Neural progenitor cell (in vitro differentiated cells): Measurements from ENCODE around the gene CYFIP2. TPM values are rescaled to one million over a fixed set of nuclear protein-coding genes. Genes with fewer than 3 reads are reported as not detected.

Source experiments
- DNase-seq: peaks from one replicate; pipeline ENCODE4 v3.0.0-alpha.2; 2016; ENCODE audit warnings: low spot score
- H2AFZ ChIP-seq: fragments of 200-600 bp; sonication (generic); replicated peaks from 2 replicates; pipeline ENCODE4 v1.6.1; 2016; ENCODE audit warnings: antibody characterized with exemption
- H3F3A ChIP-seq: fragments of 200-600 bp; sonication (generic); 2 replicates; pipeline ENCODE4 v1.6.1; 2016; ENCODE audit warnings: antibody characterized with exemption, low read depth
- H3K27ac ChIP-seq: fragments of 200-600 bp; sonication (generic); 2 replicates; pipeline ENCODE4 v1.5.1; 2016; ENCODE audit warnings: mild to moderate bottlenecking
- H3K27me3 ChIP-seq: fragments of 200-600 bp; sonication (generic); 2 replicates; pipeline ENCODE4 v1.6.1; 2016; ENCODE audit warnings: mild to moderate bottlenecking, moderate library complexity
- H3K36me3 ChIP-seq: fragments of 200-600 bp; sonication (generic); 2 replicates; pipeline ENCODE4 v1.5.1; 2016
- H3K4me1 ChIP-seq: fragments of 200-600 bp; sonication (generic); 2 replicates; pipeline ENCODE4 v1.6.1; 2016; ENCODE audit warnings: mixed run types
- H3K4me2 ChIP-seq: fragments of 200-600 bp; sonication (generic); 2 replicates; pipeline ENCODE4 v1.6.1; 2016
- H3K4me3 ChIP-seq: fragments of 200-600 bp; sonication (generic); 2 replicates; pipeline ENCODE4 v1.5.1; 2016
- H3K79me2 ChIP-seq: fragments of 200-600 bp; sonication (generic); 2 replicates; pipeline ENCODE4 v1.6.1; 2016; ENCODE audit warnings: low read depth
- H3K9ac ChIP-seq: fragments of 200-600 bp; sonication (generic); 2 replicates; pipeline ENCODE4 v1.6.1; 2016
- H3K9me3 ChIP-seq: fragments of 200-600 bp; sonication (generic); 2 replicates; pipeline ENCODE4 v1.5.1; 2016; ENCODE audit warnings: low read depth
- H4K20me1 ChIP-seq: fragments of 200-600 bp; sonication (generic); 2 replicates; pipeline ENCODE4 v1.6.1; 2016; ENCODE audit warnings: low read depth
- H3K27ac Mint-ChIP-seq: 3 replicates; pipeline ENCODE4 v1.8.0; 2021; ENCODE audit warnings: mixed read lengths
- H3K27me3 Mint-ChIP-seq: 2 replicates; pipeline ENCODE4 v1.8.0; 2022; ENCODE audit warnings: low read depth, mild to moderate bottlenecking, inconsistent platforms, moderate library complexity, mixed read lengths; ENCODE audit not compliant: insufficient read depth
- H3K36me3 Mint-ChIP-seq: 3 replicates; pipeline ENCODE4 v1.8.0; 2021; ENCODE audit warnings: mixed read lengths
- H3K4me1 Mint-ChIP-seq: 3 replicates; pipeline ENCODE4 v1.8.0; 2021; ENCODE audit warnings: mixed read lengths
- H3K4me3 Mint-ChIP-seq: 3 replicates; pipeline ENCODE4 v1.8.0; 2021; ENCODE audit warnings: mild to moderate bottlenecking, moderate library complexity, mixed read lengths
- H3K9me3 Mint-ChIP-seq: 3 replicates; pipeline ENCODE4 v1.8.0; 2020; ENCODE audit warnings: mixed read lengths
- EZH2 ChIP-seq: fragments of 200-600 bp; sonication (generic); IDR thresholded peaks from 2 replicates; pipeline ENCODE4 v1.6.1; 2017; ENCODE audit warnings: antibody characterized with exemption, mild to moderate bottlenecking, moderate library complexity
- EZH2phosphoT487 ChIP-seq: fragments of 200-600 bp; sonication (generic); IDR thresholded peaks from 2 replicates; pipeline ENCODE4 v1.6.1; 2017; ENCODE audit warnings: antibody characterized with exemption
- total RNA-seq: library from RNA; depleted of rRNA; stranded (reverse); fragments of >200 nt; gene quantifications from 2 replicates; pipeline ENCODE4 v1.2.3, GENCODE V29; 2015; ENCODE audit warnings: low replicate concordance
- TF ChIP-seq, protein P1 (sequence below): fragments of 200-600 bp; sonication (generic); IDR thresholded peaks from 2 replicates; pipeline ENCODE4 v1.5.1; 2017; ENCODE audit warnings: antibody characterized with exemption, mild to moderate bottlenecking

CYFIP2 gene
- total RNA-seq, 1 donor from 2014 or later, result 70.2 TPM

DNA sequence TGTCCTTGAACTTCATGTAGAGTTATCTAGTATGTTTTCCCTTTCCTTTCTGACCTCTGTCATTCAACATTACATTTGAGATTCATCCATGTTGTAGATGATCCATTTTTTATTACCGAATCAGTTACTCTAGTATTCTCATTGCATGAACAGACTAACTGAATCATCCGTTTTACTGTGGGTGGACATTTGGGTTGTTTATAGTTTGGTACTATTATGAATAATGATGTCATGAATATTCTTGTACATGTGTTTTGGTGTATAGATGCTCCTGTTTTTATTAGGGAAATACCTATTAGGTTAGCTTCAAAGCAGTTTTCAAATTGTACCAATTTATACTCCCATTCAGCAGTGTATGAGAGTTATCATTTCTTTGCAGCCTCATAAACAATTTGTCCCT is 99.8 kb downstream of the CYFIP2 start:
- Histone ChIP-seq H4K20me1 (no peaks in the 10 kb centered on the region), H3K4me3 (no peak overlapping the region), H3K79me2 (no peaks in the 10 kb centered on the region), H3K4me2 (no peak overlapping the region), H3K36me3 (no peaks in the 10 kb centered on the region), H3K9me3 (no peaks in the 10 kb centered on the region), H2AFZ (no peak overlapping the region), H3K27me3 (no peaks in the 10 kb centered on the region), H3F3A (peaks cover 9% of the 10 kb centered on the region), H3K4me1 (peaks cover 13% of the 10 kb centered on the region), H3K27ac (no peak overlapping the region), H3K9ac (no peak overlapping the region)
- Mint-ChIP-seq H3K4me1 (peaks cover 33% of the 10 kb centered on the region), H3K4me3 (no peak overlapping the region), H3K27me3 (peaks cover 2% of the 10 kb centered on the region), H3K27ac (no peak overlapping the region), H3K36me3 (peaks cover 11% of the 10 kb centered on the region), H3K9me3 (no peaks in the 10 kb centered on the region)
- no peak for DNase-seq
- TF ChIP-seq EZH2phosphoT487 (no peak), EZH2 (no peak)
- TF ChIP-seq, protein P1, sequence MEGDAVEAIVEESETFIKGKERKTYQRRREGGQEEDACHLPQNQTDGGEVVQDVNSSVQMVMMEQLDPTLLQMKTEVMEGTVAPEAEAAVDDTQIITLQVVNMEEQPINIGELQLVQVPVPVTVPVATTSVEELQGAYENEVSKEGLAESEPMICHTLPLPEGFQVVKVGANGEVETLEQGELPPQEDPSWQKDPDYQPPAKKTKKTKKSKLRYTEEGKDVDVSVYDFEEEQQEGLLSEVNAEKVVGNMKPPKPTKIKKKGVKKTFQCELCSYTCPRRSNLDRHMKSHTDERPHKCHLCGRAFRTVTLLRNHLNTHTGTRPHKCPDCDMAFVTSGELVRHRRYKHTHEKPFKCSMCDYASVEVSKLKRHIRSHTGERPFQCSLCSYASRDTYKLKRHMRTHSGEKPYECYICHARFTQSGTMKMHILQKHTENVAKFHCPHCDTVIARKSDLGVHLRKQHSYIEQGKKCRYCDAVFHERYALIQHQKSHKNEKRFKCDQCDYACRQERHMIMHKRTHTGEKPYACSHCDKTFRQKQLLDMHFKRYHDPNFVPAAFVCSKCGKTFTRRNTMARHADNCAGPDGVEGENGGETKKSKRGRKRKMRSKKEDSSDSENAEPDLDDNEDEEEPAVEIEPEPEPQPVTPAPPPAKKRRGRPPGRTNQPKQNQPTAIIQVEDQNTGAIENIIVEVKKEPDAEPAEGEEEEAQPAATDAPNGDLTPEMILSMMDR, result no peak

DNA sequence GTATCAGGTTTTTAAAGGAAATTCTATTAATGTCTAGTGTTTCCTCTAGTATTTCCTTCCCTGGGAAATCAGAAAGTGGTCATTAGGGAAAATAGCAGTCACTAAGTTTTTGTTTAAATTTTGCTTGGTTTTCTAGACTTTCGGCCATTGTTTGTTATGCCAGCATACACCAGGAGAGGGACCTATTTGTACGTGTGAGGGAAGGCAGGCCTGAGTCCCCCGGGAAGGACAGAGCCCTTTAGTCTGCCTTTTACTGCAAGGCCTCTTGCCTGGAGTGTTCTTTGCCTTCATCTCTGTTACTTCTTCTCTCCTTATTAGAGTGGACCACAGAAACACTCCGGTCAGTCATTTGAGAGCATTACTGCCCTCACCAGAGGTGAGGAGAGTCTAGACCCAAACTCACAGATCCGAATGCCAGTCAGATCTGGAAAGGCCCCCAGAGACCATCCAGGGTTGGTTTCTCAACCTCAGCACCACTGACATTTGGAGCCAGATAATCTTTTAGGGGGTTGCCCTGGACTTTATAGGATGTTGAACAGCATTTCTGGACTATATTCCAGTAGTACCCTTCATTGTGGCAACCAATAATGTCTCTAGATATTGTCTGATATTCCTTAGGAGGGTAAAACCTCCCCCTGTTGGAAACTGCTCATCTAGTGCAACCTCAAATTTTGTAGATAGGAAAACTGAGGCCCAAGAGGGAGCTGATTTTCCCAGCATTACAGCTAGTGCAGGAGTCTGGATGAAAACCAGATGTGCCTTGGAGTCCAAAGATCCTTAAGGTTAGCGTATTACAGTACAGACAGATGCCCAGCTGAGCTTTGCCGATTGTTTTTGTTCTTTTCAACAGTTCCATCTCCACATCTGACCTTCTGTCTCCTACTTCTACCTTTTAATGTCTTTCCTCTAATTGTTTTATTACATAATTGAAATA is 101.1 kb downstream of the CYFIP2 start:
- H3K27me3 Mint-ChIP-seq, result peaks cover 2% of the 10 kb centered on the region
- no peaks in the 10 kb centered on the region for H3K9me3 Mint-ChIP-seq
- Histone ChIP-seq H3K27me3 (no peaks in the 10 kb centered on the region), H3K4me3 (no peak overlapping the region), H4K20me1 (no peaks in the 10 kb centered on the region), H3F3A (peaks cover 11% of the 10 kb centered on the region), H3K4me2 (no peak overlapping the region), H3K9me3 (no peaks in the 10 kb centered on the region), H3K79me2 (no peaks in the 10 kb centered on the region), H3K9ac (no peak overlapping the region), H3K36me3 (no peaks in the 10 kb centered on the region), H2AFZ (no peak overlapping the region), H3K4me1 (peaks cover 22% of the 10 kb centered on the region), H3K27ac (no peak overlapping the region)
- peaks cover 5% of the 10 kb centered on the region for H3K36me3 Mint-ChIP-seq
- H3K4me1 Mint-ChIP-seq, result peaks cover 41% of the 10 kb centered on the region
- DNase-seq, result peak; percentile 72
- TF ChIP-seq, protein P1, result peak; percentile 76
- no peak for TF ChIP-seq EZH2phosphoT487
- H3K4me3 Mint-ChIP-seq, result no peak overlapping the region
- peak overlapping the region; percentile 95 for H3K27ac Mint-ChIP-seq

DNA sequence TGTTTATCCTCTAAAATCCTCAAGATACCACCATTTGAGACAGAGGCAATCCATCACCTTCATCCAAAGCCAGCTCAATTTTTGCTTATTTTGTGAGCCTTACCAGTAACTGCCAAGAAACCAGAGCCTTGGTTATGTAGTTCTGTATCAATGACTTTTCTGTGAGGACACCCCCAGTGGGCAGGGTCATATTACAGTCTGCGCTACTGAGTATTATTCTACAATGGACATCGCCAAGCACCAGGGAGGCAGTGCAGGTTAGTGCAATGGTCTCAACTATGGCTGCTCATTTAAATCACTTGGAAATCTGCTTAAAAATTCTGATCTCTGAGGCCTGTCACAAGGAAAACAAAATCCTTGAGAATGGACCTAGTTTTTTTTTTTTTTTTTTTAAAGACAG is 103.6 kb downstream of the CYFIP2 start:
- Mint-ChIP-seq H3K9me3 (no peaks in the 10 kb centered on the region), H3K4me3 (peak overlapping the region; percentile 0), H3K27ac (peak overlapping the region; percentile 9), H3K27me3 (no peaks in the 10 kb centered on the region), H3K36me3 (peaks cover 4% of the 10 kb centered on the region), H3K4me1 (peaks cover 35% of the 10 kb centered on the region)
- H3K36me3 ChIP-seq, result no peaks in the 10 kb centered on the region
- H3K27ac ChIP-seq, result no peak overlapping the region
- H3K4me2 ChIP-seq, result no peak overlapping the region
- H3K9ac ChIP-seq, result no peak overlapping the region
- no peaks in the 10 kb centered on the region for H3K27me3 ChIP-seq
- H3K79me2 ChIP-seq, result no peaks in the 10 kb centered on the region
- DNase-seq, result no peak
- no peaks in the 10 kb centered on the region for H4K20me1 ChIP-seq
- H2AFZ ChIP-seq, result no peak overlapping the region
- H3K9me3 ChIP-seq, result no peaks in the 10 kb centered on the region
- H3K4me3 ChIP-seq, result no peak overlapping the region
- H3K4me1 ChIP-seq, result peaks cover 15% of the 10 kb centered on the region
- TF ChIP-seq EZH2, result no peak
- H3F3A ChIP-seq, result peaks cover 5% of the 10 kb centered on the region

DNA sequence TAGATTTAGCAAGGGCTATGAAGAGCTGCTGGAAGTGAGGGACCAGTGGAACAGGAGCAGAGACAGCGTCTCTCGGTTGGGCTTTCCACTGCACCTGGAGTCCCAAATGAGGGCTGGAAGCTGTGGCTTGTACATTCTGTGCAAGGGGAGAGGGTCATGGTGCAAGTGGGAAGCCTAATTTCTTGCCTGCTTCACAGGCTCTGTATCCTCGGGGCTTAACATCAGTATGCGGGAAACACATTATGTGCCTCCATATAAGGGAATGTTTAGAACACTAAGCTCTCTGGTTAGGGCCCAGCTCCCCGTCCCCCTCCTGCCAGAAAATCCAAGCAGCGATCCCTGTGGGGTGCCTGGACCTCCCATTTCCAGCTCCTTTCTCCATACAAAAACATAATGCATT is 105.0 kb downstream of the CYFIP2 start:
- Histone ChIP-seq H3K4me1 (peaks cover 15% of the 10 kb centered on the region), H2AFZ (no peak overlapping the region), H3K4me3 (no peak overlapping the region), H4K20me1 (no peaks in the 10 kb centered on the region), H3F3A (peaks cover 5% of the 10 kb centered on the region), H3K9ac (no peak overlapping the region), H3K27ac (peak overlapping the region; percentile 66), H3K4me2 (peak overlapping the region; percentile 50), H3K79me2 (no peaks in the 10 kb centered on the region), H3K36me3 (no peaks in the 10 kb centered on the region), H3K9me3 (no peaks in the 10 kb centered on the region), H3K27me3 (no peaks in the 10 kb centered on the region)
- peak; percentile 70 for DNase-seq
- H3K27me3 Mint-ChIP-seq, result no peaks in the 10 kb centered on the region
- TF ChIP-seq, protein P1, result no peak
- TF ChIP-seq EZH2phosphoT487 (no peak), EZH2 (no peak)
- H3K27ac Mint-ChIP-seq, result peak overlapping the region; percentile 99
- H3K36me3 Mint-ChIP-seq, result peaks cover 5% of the 10 kb centered on the region
- H3K9me3 Mint-ChIP-seq, result no peaks in the 10 kb centered on the region
- H3K4me3 Mint-ChIP-seq, result peak overlapping the region; percentile 14
- peaks cover 35% of the 10 kb centered on the region for H3K4me1 Mint-ChIP-seq
